SW 1271 (cell line): Measurements from ENCODE around the gene MTF1.

ENCODE experiments used
- DNase-seq, 2 experiments: peaks; one replicate each; lab custom pipeline; 2025; lab: John Stamatoyannopoulos, UW

The MTF1 gene

GRCh38 chr1:37867784-37868183, 8.4 kb upstream of the MTF1 start:
- DNase-seq, result no peak

DNA sequence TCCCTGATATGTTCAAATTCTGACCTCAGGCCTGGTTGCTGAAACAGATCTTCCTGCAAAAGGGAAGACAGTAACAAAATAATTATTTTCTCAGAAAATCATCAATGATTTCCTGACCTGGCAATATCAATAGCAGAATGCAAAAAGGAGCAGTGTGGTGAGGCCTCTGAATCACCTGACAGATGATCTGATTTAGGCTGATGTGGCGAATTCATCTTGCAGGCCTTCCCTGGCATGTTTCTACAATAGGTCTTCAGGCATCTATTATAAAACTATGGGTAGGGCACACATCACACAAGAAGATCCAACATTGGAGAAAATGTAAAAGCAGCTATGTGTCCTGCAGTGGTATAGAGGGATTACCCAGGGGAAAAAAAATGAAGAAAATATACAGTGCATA, 7.1 kb upstream of the MTF1 start:
- DNase-seq, result no peak

- no peak for DNase-seq
Measured at GRCh38 chr1:37865348-37866120, 6.1 kb upstream of the MTF1 start.

DNA sequence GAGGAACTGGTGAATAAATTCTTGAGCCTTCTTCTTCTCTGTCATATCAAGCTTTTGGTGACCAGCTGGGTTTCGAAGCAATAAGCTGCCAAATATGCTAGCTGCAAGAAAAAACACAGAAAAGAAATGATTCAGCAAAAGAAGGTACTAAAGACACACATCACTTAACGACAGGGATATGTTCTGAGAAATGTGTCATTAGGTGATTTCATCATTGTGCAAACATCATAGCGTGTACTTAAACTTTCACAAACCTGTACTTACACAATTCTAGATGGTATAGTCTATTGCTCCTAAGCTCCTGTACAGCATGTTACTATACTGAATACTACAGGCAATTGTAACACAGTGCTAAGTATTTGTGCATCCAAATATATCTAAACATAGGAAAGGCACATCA, 2.9 kb upstream of the MTF1 start:
- no peak for DNase-seq

DNA sequence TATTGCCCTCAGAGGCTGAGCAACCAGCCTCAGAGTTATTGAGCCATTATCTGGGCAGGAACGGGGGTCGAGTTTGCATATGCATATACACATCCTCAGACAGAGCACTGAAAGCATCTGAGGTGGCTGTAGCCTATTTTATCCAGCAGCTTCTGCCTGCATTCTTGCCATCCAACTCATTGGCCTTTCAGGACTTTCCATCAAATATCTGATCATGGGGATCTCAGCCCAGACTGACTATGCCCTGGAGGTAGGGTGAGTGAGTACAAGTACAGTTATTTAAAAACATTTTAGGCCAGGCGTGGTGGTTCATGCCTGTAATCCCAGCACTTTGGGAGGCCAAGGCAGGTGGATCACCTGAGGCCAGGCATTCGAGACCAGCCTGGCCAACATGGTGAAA, 1.8 kb upstream of the MTF1 start:
- DNase-seq, result no peak

- DNase-seq, result no peak
Measured at GRCh38 chr1:37860346-37860666, 914 bp upstream of the MTF1 start.

DNA sequence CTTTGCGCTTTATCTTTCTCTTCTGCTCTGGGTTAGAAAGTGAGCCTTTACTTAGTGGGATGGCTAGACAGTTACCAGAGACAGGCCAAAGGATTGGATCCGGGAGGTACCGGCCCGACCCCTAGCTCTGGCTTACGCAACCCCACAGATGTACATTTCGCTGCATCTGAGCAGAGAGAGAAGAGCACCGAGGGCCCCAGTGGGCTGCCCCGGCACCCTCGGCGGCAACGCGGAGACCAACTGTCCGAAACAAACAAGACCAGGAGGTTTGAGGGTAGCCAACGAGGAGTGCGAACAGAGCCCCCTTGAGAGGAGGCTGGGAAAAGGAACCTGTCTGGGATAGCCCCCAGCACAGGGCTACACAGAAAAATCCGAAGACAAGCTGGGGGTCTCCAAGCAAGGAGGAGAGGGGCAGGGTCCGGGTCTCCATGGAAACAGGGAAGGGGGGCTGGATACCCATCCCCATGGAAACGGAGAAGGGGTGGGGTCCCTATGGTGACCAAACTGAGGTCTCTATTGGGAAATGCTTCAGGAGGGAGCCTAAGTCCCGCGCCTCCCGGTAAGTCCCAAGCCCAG, 373 bp downstream of the MTF1 start:
- DNase-seq, result no peak

- no peak for DNase-seq
Measured at GRCh38 chr1:37854406-37854805, 5.0 kb downstream of the MTF1 start.

GRCh38 chr1:37853157-37853556, 6.2 kb downstream of the MTF1 start:
- no peak for DNase-seq

GRCh38 chr1:37851782-37852210, 7.6 kb downstream of the MTF1 start:
- DNase-seq, result no peak

- no peak for DNase-seq
Measured at GRCh38 chr1:37851262-37851661, 8.1 kb downstream of the MTF1 start.

DNA sequence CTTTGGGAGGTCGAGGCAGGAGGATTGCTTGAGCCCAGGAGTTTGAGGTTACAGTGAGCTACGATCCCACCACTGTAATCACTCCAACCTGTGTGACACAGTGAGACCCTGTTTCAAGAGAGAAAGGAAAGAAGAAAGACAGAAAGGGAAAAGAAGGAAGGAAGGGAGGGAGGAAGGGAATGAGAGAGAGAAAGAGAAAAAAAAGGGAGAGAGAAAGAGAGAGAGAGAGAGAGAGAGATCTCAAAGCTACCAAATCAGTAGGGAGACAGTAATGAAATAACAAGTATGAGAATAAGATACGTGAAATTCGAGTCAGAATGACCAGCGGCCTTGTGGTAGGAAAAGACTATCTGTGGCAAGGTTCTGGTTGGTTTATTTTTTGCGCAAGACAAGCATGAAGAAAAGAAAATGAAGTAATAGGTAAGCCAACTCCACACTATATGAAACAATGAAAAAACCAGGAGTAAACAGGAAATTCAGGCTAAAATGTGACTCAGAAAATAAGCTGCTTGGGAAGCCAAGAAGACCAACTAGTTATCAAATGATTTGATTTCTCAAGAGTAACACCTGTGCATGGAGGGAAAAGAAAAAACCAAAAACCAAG, 8.9 kb downstream of the MTF1 start:
- no peak for DNase-seq

GRCh38 chr1:37849480-37849879, 9.9 kb downstream of the MTF1 start:
- no peak for DNase-seq

DNA sequence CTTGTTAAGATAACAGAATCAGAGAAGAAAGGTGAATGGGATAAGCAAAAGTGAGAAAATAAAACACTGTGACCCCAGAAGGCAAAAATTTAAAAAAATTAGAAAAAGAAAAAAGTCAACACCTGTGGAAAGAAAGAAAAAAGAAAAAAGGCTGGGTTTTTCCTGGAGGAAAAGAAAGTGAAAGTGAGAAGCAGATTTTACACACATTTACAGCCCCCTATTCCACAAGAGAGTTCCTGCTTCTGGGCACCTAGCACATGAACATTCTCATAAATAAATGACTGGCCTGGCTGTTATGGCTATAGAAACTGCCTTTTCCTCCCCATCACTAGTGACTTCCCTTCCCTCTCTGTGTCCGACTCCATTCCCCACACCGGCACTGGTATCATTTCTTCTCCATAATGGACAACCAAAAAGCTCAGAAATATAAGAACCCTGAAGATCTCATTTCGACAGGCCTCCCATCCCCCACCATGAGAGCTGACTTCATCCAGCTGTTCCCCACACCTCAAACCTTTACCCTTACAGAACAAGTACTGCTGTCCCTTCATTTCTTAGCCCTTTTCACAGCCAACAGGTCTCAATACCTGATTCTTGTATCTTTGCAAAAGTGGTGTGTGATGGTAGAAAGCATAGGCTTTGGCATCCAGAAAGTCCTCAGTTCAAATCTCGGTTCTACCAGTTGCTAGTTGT, 12.6 kb downstream of the MTF1 start:
- no peak for DNase-seq

- DNase-seq, result no peak
Measured at GRCh38 chr1:37845786-37846185, 13.6 kb downstream of the MTF1 start.

- no peak for DNase-seq
Measured at GRCh38 chr1:37845049-37845646, 14.2 kb downstream of the MTF1 start.

DNA sequence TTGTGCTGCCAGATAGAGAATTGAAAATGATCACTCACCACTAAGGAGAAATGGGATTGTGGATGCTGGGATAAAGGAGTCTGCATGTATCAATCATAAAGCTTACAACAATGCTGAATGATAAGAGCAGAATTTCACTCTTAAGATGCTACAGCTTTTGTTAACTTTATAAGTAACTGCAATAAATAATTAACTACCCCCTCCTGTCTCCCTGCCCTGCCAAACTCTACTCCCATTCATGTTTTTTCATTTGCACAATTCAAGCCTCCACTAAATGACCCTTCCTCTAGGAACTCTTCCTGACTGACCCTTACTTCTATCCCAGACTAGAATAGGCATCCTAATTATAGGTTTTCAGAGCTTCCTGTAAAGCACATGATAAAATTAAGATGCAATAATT, 14.9 kb downstream of the MTF1 start:
- no peak for DNase-seq

GRCh38 chr1:37841652-37842051, 17.7 kb downstream of the MTF1 start:
- no peak for DNase-seq

DNA sequence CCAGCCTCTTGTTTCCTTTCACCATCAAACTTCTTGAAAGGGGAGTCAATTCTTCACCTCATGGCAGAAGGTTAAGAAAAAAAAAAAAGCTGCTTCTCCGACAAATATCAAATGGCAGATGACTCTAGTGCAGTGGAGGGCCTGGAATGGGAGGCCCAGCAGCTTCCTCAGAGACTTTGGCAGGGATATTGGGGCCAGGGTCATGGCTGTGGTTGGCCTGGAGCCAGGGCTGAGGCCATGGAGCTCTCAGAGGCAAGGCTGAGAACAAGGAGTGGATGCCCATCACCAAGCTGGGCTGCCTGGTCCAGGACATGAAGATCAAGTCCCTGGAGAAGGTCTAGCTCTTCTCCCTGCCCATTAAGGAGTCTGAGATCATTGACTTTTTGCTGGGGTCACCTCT, 18.7 kb downstream of the MTF1 start:
- DNase-seq, result no peak

- DNase-seq, result no peak
Measured at GRCh38 chr1:37839676-37840075, 19.7 kb downstream of the MTF1 start.

GRCh38 chr1:37836788-37837187, 22.6 kb downstream of the MTF1 start:
- DNase-seq, result no peak

- DNase-seq, result no peak
Measured at GRCh38 chr1:37831809-37832208, 27.6 kb downstream of the MTF1 start.

GRCh38 chr1:37831109-37831508, 28.3 kb downstream of the MTF1 start:
- DNase-seq, result no peak
